GM12864 (cell line): ENCODE results near the gene ZNF581.

Experiments used
- DNase-seq: peaks from one replicate; pipeline ENCODE4 v3.0.0-alpha.2; 2011; ENCODE audit warnings: low read depth
- H3K4me3 ChIP-seq: 2 replicates; pipeline ENCODE4 v1.5.1; 2011; ENCODE audit warnings: mild to moderate bottlenecking, low read depth, low read length, control low read depth
- CTCF ChIP-seq: IDR thresholded peaks from 2 replicates; pipeline ENCODE4 v1.5.1; 2011; ENCODE audit warnings: low read depth, mild to moderate bottlenecking, moderate library complexity, low read length, control low read depth, inconsistent platforms; ENCODE audit errors: missing control alignments

ZNF581 gene

GRCh38 chr19:55654323-55654867, 10.9 kb downstream of the ZNF581 start:
- H3K4me3 ChIP-seq, result peak overlapping the region; percentile 95
- peak; percentile 99 for DNase-seq
- TF ChIP-seq CTCF, result no peak

- no peak for TF ChIP-seq CTCF
- DNase-seq, result peak; percentile 71
- H3K4me3 ChIP-seq, result peak within 1 kb of the TSS; percentile 95
These were observed 11.6 kb downstream of the ZNF581 start, which contains the start of gene U2AF2 for GRCh38 chr19:55654868-55655647. Gene U2AF2 (plus strand): TSS chr19:55655035. CDS start chr19:55655105, 70 bp downstream.

GRCh38 chr19:55655648-55656040, 12.2 kb downstream of the ZNF581 start:
- no peak for DNase-seq
- no peak for TF ChIP-seq CTCF
- peak overlapping the region; percentile 89 for H3K4me3 ChIP-seq

- no peak for TF ChIP-seq CTCF
- no peak for DNase-seq
- peak overlapping the region; percentile 89 for H3K4me3 ChIP-seq
These were observed 13.1 kb downstream of the ZNF581 start for GRCh38 chr19:55656552-55656951.

GRCh38 chr19:55656988-55657747, 13.7 kb downstream of the ZNF581 start:
- H3K4me3 ChIP-seq, result peak overlapping the region; percentile 89
- TF ChIP-seq CTCF, result no peak
- no peak for DNase-seq

GRCh38 chr19:55658846-55659459, 15.5 kb downstream of the ZNF581 start:
- no peak for DNase-seq
- peak overlapping the region; percentile 89; the same call in 1 of the 2 replicates for H3K4me3 ChIP-seq
- no peak for TF ChIP-seq CTCF
